ENCODE data around the gene ALX4.

Gene ALX4

GRCh38 chr11:44300844-44301563, 8.9 kb downstream of the ALX4 start:
- DNase-seq: no peak

DNA sequence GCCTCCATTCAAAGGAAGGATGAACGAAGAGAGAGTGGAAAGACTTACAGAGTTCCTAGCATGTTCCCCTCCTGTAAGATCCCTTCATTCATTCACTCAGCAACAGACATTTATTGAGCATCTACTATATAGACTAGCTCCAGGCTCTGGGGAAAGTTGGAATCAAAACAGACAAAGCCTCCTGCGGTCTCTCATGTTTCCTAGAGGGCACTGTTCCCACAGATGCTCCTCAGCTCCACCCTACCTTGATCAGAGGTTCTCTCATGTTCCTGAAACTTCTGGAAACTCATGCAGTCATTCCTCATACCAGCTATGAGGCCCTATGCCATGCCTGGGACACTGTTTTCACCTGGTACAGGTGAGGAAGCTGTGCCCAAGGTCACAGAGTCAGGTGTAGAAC, 11.1 kb downstream of the ALX4 start:
- DNase-seq: no peak

GRCh38 chr11:44290208-44290607, 19.7 kb downstream of the ALX4 start:
- DNase-seq: no peak

- DNase-seq: no peak
These were observed 21.8 kb downstream of the ALX4 start for GRCh38 chr11:44288133-44288526.

GRCh38 chr11:44286911-44287310, 23.0 kb downstream of the ALX4 start:
- no peak for DNase-seq

DNA sequence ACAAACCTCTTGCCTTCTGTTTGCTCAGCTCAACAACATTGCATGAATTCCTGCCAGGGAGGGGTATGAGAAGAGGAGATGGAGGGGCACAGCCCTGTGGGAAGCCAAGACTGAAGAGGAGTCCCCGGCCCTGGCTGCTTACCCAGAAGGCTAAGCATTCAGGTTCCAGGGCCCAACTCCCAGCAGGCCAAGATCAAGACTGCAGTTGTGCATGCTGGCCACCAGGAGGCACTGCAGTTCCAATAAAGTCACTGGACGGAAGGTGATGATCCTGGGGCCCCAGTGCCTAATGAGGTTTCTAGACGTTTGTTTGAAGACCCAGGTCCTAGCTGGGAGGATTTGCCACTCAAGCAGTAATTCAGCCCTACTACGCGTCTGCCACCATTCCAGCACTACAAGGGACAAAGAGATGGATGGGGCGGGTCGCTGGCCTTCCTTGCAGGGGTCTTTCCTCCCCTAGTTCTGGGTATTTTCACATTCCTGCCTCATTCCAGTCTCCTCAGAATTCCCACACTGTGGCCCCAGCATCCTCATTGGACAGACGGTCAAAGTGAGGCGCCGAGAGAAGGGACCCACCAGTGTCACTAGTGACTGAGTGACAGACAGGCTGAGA, 23.6 kb downstream of the ALX4 start:
- DNase-seq: peak; percentile 72

DNA sequence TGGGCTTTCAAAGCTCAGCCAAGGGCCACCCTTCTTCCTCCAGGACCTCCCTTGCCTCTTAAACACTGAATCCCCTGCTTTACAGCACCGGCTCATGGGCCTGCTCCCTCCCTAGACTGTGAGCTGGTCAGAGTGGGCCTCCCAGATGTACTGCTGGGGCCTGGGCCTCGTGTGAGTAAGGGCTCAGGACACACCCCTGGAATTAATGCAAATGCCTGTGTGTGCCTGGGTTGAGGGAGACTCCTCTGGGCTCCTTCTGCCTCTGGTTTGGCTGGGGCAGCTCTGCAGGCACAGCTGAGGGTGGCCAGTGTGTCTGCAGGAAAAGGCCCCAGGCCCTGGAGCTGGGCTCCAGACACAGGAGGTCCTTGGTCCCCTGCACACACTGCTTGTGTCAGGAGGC, 24.2 kb downstream of the ALX4 start:
- DNase-seq: no peak

DNA sequence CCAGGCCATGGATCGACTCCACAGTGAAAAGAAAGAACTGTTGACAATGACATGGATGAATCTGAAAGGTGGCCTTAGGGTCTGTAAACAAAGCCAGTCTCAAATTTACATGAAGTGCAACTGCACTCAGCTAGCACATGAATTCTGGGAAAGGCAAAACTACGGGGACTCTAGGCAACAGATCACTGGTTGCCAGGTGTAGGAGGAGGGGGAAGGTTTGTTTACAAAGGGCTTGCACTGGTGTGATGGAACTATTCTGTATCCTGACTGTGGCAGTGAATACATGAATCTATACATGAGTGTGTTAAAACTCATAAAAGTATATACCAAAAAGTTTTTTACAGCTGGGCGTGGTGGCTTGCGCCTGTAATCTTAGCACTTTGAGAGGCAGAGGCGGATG, 27.3 kb downstream of the ALX4 start:
- DNase-seq: no peak

GRCh38 chr11:44281151-44281550, 28.8 kb downstream of the ALX4 start:
- DNase-seq: no peak

DNA sequence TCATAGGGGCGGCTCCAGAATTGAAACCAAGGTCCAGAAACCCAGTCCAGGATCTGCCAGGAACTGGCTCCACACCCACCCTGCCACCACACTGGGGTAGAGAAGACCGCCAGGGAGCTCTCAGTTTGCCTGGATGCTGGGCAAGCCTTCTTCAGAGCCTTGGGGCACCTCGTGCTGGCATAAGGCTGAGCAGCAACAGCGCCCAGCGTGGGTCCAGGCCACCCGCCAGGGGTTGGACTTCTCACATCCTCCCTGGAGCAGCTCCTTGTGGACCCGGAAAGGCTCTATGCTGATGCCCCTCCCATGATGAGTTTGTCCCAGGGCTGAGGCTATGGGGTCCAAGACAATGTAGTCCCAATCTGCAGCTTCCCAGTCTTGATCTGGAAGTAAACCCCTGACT, 29.7 kb downstream of the ALX4 start:
- DNase-seq: no peak

- DNase-seq: no peak
These were observed 30.5 kb downstream of the ALX4 start for GRCh38 chr11:44279483-44279882.

GRCh38 chr11:44277196-44278090, 32.5 kb downstream of the ALX4 start:
- no peak for DNase-seq

DNA sequence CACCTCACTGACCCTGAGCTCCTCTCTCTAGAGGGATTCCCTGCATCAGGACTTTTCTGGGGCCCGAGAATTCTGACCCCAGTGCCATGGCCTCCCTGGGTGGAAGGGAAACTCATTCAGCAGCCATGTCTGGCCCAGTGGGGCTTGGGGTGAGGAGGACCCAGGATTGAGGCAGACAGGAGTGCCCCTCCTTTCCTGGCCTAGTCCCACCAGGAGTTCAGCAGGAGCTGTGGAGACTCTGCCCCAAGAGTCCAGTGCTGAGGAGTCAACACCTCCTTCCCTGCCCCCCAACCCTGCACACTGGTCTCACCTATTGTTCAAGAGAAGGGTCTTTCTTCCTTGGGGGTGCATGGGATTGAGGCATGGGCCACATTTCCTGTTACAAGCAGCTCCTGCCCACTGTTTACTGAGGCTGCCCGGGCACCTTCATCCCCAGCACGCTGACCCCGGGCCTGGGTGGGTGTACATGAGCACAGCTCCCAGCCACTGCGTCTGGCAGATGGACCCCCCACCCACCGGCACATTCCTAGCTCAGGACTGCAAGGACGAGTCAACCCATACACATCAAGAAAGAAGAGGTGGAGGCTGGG, 33.9 kb downstream of the ALX4 start:
- no peak for DNase-seq

GRCh38 chr11:44275241-44275640, 34.7 kb downstream of the ALX4 start:
- DNase-seq: no peak

- DNase-seq: no peak
These were observed 35.5 kb downstream of the ALX4 start for GRCh38 chr11:44274404-44274803.

DNA sequence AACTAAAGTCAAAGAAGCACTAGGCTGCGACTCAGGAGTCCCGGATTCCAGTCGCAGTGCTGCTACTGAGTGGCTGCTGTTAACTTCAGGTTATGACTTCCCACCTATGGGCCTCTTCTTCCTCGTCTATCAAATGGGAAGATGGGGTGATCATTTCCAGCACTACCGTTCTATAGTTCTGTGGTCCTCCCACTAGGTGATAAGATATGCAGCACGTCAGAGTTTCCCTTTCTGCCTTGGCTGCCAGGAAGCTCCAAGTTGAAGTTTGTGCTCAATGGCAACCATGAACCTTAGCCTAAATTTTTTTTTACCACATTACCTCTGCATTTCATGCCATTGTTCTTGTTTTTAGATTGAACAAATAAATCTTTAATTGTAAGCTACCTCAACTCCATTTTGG, 38.7 kb downstream of the ALX4 start:
- no peak for DNase-seq

GRCh38 chr11:44270403-44271273, 39.3 kb downstream of the ALX4 start:
- DNase-seq: no peak

GRCh38 chr11:44269369-44270351, 40.3 kb downstream of the ALX4 start:
- DNase-seq: no peak

DNA sequence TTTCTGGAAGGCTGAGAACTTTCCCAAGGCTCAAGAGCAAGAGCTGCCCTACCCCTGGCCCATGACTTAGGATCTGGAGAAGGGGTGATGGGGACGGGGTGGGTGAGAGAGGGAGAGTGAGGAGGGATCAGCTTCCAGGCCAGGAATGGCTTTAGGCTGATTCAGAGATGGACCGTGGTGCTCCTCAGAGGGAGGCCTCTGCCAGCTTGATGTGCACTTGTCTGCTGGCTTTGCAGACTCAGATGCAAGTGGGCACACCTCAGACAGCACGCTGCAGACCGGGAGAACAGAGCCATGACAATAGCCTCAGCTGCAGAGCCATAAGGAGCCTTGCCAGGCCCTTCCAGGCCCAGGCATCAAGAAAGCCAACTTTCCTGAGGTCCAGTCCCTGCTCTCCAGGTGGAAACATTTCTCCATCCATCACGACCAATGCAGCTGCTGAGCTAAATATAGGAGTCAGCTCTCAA, 41.3 kb downstream of the ALX4 start:
- no peak for DNase-seq

- DNase-seq: no peak
These were observed 42.0 kb downstream of the ALX4 start for GRCh38 chr11:44267750-44268613.
